ENCODE results near the gene CAGE1. TPM values are rescaled to one million over a fixed set of nuclear protein-coding genes. Genes with fewer than 3 reads are reported as not detected.
"Not testable (repeated sequence)": the region's sequence is repeated elsewhere in the genome, so short reads cannot be mapped to it uniquely, and the experiment has no call there.

CAGE1 gene
- total RNA-seq, 1 donor from 2014 or later = 0.19 TPM

DNA sequence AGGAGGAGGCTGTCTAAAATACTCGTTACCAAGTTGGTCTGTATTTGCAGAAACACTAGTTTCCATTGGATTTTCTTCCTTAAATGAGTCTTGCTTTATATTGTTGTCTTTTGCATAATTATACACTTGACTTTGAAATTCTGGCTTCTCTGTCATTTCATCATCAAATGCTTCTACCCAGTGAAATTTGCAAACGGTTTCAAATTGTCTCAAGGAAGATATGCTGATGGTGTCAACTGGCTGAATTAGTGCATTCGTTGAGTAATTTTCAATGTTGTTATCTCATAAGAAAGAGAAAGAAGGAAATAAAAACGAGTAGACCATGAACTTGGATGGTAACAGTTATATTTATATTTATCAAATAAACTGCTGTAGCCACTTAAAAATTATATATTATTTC, 10.8 kb downstream of the CAGE1 start:
- H3K9me3 Mint-ChIP-seq (ENCODE audit: unreplicated experiment) = no peaks in the 10 kb centered on the region

DNA sequence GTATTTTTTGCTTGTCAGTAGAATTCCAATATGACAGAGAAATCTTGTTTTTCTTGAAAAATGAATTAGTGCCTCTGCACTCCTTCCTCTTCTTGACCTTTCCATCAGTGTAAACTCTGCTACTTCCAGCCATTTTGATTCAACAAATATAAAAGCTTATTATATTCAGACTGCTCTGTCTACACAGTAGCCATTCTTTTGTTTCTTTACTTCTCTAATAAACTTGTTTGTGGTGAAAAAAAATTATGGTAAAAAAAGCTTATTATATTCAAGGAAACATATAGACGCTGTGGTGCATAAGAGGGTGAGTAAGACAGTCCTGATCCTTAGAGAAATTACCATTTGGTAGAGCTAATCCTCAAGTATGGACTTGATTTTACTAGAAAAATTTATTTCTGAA, 11.6 kb downstream of the CAGE1 start:
- no peak for DNase-seq (ENCODE audit: extremely low spot score, unreplicated experiment)
- Mint-ChIP-seq H3K4me3 (ENCODE audit: unreplicated experiment) (no peak overlapping the region), H3K27me3 (ENCODE audit: unreplicated experiment) (peaks cover 6% of the 10 kb centered on the region), H3K9me3 (ENCODE audit: unreplicated experiment) (no peaks in the 10 kb centered on the region), H3K4me1 (ENCODE audit: unreplicated experiment) (no peaks in the 10 kb centered on the region), H3K27ac (ENCODE audit: unreplicated experiment) (no peak overlapping the region), H3K36me3 (ENCODE audit: unreplicated experiment) (no peaks in the 10 kb centered on the region)
- TF ChIP-seq, protein P1, sequence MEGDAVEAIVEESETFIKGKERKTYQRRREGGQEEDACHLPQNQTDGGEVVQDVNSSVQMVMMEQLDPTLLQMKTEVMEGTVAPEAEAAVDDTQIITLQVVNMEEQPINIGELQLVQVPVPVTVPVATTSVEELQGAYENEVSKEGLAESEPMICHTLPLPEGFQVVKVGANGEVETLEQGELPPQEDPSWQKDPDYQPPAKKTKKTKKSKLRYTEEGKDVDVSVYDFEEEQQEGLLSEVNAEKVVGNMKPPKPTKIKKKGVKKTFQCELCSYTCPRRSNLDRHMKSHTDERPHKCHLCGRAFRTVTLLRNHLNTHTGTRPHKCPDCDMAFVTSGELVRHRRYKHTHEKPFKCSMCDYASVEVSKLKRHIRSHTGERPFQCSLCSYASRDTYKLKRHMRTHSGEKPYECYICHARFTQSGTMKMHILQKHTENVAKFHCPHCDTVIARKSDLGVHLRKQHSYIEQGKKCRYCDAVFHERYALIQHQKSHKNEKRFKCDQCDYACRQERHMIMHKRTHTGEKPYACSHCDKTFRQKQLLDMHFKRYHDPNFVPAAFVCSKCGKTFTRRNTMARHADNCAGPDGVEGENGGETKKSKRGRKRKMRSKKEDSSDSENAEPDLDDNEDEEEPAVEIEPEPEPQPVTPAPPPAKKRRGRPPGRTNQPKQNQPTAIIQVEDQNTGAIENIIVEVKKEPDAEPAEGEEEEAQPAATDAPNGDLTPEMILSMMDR (IDR thresholded peaks at IDR 0.05) = no peak

More for the DNA sequence above, 10.8 kb downstream of the CAGE1 start:
- DNase-seq (ENCODE audit: extremely low spot score, unreplicated experiment) = no peak
- no peak overlapping the region for H3K4me3 Mint-ChIP-seq (ENCODE audit: unreplicated experiment)
- H3K36me3 Mint-ChIP-seq (ENCODE audit: unreplicated experiment) = no peaks in the 10 kb centered on the region
- H3K4me1 Mint-ChIP-seq (ENCODE audit: unreplicated experiment) = no peaks in the 10 kb centered on the region
- TF ChIP-seq, protein P1 (IDR thresholded peaks at IDR 0.05) = no peak
- peaks cover 6% of the 10 kb centered on the region for H3K27me3 Mint-ChIP-seq (ENCODE audit: unreplicated experiment)
- H3K27ac Mint-ChIP-seq (ENCODE audit: unreplicated experiment) = no peak overlapping the region

DNA sequence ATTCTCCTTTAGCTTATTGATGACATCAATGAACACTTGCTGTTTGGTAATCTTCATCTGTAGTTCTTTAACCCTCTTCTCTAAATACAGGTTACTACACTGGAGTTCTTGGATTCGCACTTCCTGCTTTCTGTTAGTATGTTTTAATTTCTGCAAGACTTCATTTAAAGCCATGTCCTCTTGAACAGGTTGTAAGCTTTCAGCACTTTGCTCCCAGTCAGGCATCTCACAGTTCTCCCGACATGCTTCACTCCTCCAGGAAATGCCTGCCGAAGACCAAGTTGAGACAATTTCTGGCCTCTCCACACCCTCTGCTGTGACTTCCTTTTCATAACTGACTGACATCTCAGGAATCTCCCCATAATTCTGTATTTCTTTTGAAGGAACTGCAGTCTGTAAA, 15.8 kb downstream of the CAGE1 start:
- Mint-ChIP-seq H3K36me3 (ENCODE audit: unreplicated experiment) (no peaks in the 10 kb centered on the region), H3K9me3 (ENCODE audit: unreplicated experiment) (no peaks in the 10 kb centered on the region), H3K4me3 (ENCODE audit: unreplicated experiment) (no peak overlapping the region), H3K4me1 (ENCODE audit: unreplicated experiment) (no peaks in the 10 kb centered on the region), H3K27me3 (ENCODE audit: unreplicated experiment) (peaks cover 1% of the 10 kb centered on the region), H3K27ac (ENCODE audit: unreplicated experiment) (no peak overlapping the region)
- TF ChIP-seq, protein P1 (IDR thresholded peaks at IDR 0.05) = no peak
- no peak for DNase-seq (ENCODE audit: extremely low spot score, unreplicated experiment)

DNA sequence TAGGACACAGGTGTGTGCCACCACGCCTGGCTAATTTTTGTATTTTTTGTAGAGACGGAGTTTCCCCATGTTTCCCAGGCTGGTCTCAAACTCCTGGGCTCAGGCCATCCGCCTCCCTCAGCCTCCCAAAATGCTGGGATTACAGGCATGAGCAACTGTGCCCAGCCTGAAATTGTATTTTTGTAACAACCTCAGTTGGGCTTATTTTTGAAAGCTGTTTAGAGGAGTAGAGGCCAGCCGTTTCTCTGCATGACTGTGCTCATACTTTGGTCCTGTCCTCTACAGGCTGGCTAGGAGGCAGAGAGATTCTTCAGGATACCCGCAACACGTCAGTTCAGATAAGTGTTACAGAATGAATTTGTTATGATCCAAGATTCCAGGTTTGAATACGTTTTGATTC, 22.1 kb downstream of the CAGE1 start:
- Mint-ChIP-seq H3K4me1 (ENCODE audit: unreplicated experiment) (no peaks in the 10 kb centered on the region), H3K36me3 (ENCODE audit: unreplicated experiment) (no peaks in the 10 kb centered on the region), H3K4me3 (ENCODE audit: unreplicated experiment) (no peak overlapping the region), H3K27me3 (ENCODE audit: unreplicated experiment) (peaks cover 9% of the 10 kb centered on the region), H3K27ac (ENCODE audit: unreplicated experiment) (no peak overlapping the region), H3K9me3 (ENCODE audit: unreplicated experiment) (no peaks in the 10 kb centered on the region)
- no peak for DNase-seq (ENCODE audit: extremely low spot score, unreplicated experiment)
- TF ChIP-seq, protein P1 (IDR thresholded peaks at IDR 0.05) = no peak

DNA sequence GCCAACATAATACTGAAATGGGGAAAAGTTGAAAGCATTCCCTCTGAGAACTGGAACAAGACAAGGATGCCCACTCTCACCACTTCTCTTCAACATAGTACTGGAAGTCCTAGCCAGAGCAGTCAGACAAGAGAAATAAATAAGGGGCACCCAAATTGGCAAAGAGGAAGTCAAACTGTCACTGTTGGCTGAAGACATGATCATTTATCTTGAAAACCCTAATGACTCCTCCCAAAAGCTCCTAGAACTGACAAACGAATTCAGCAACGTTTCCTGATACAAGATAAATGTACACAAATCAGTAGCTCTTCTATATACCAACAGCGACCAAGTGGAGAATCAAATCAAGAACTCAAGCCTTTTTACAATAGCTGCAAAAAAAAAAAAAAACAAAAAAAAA, 37.6 kb downstream of the CAGE1 start:
- H3K4me3 Mint-ChIP-seq (ENCODE audit: unreplicated experiment); H3K36me3 Mint-ChIP-seq (ENCODE audit: unreplicated experiment); DNase-seq (ENCODE audit: extremely low spot score, unreplicated experiment); H3K27ac Mint-ChIP-seq (ENCODE audit: unreplicated experiment): not testable (repeated sequence)
- Mint-ChIP-seq H3K9me3 (ENCODE audit: unreplicated experiment) (peaks cover 18% of the 10 kb centered on the region), H3K4me1 (ENCODE audit: unreplicated experiment) (peaks cover 21% of the 10 kb centered on the region), H3K27me3 (ENCODE audit: unreplicated experiment) (peaks cover 27% of the 10 kb centered on the region)

DNA sequence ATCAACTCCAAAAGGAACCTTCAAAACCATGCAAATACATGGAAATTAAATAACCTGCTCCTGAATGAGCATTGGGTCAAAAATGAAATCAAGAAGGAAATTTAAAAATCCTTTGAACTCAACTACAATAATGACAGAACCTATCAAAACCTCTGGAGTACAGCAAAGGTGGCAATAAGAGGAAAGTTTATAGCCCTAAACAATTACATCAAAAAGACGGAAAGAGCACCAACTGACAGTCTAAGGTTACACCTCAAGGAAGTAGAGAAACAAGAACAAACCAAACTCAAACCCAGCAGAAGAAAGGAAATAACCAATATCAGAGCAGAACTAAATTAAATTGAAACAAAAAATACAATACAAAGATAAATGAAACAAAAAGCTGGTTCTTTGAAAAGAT, 39.0 kb downstream of the CAGE1 start:
- not testable (repeated sequence) for H3K27ac Mint-ChIP-seq (ENCODE audit: unreplicated experiment); H3K36me3 Mint-ChIP-seq (ENCODE audit: unreplicated experiment)

DNA sequence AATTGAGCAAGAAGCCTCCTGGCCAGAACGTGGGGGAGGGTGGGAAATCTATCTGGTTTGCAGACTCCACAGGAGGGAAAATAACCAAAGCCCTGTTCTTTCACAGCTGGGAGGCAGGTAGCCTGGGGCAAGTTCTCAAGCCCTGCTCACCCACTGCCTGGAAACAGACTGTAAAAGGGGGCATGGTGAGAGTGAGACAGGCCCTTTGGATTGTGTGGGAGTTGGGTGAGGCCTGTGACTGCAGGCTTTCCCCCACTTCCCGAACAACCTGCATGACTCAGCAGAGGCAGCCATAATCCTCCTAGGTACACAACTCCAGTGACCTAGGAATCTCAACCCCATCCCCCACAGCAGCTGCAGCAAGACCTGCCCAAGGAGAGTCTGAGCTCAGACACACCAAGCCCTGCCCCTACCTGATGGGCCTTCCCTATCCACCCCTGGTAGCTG, 42.0 kb downstream of the CAGE1 start:
- peaks cover 49% of the 10 kb centered on the region for H3K4me1 Mint-ChIP-seq (ENCODE audit: unreplicated experiment)
- peak overlapping the region; percentile 86 for H3K27ac Mint-ChIP-seq (ENCODE audit: unreplicated experiment)
- DNase-seq (ENCODE audit: extremely low spot score, unreplicated experiment) = peak; percentile 75
- H3K9me3 Mint-ChIP-seq (ENCODE audit: unreplicated experiment); H3K4me3 Mint-ChIP-seq (ENCODE audit: unreplicated experiment); H3K36me3 Mint-ChIP-seq (ENCODE audit: unreplicated experiment): not testable (repeated sequence)
- peaks cover 16% of the 10 kb centered on the region for H3K27me3 Mint-ChIP-seq (ENCODE audit: unreplicated experiment)

More for the DNA sequence above, 39.0 kb downstream of the CAGE1 start:
- Mint-ChIP-seq H3K9me3 (ENCODE audit: unreplicated experiment) (peaks cover 18% of the 10 kb centered on the region), H3K27me3 (ENCODE audit: unreplicated experiment) (peaks cover 23% of the 10 kb centered on the region), H3K4me1 (ENCODE audit: unreplicated experiment) (peaks cover 26% of the 10 kb centered on the region)
- not testable (repeated sequence) for DNase-seq (ENCODE audit: extremely low spot score, unreplicated experiment); H3K4me3 Mint-ChIP-seq (ENCODE audit: unreplicated experiment)

DNA sequence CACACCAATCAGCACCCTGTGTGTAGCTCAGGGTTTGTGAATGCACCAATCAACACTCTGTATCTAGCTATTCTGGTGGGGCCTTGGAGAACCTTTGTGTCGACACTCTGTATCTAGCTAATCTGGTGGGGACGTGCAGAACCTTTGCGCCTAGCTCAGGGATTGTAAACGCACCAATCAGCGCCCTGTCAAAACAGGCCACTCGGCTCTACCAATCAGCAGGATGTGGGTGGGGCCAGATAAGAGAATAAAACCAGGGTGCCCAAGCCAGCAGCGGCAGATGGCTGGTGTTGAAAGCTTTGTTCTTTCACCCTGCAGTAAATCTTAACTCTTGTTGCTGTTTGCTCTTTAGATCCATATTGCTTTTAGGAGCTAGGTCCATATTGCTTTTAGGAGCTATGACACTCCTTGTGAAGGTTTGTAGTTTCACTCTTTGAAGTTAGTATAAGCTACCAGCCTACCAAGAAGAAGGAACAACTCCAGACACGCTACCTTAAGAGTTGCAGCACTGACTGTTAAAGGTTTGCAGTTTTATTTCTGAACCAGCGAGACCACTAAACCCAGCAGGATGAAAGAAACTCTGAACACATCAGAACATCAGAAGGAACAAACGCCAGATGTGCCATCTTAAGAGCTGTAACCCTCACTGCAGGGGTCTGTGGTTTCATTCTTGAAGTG, 44.6 kb downstream of the CAGE1 start:
- DNase-seq (ENCODE audit: extremely low spot score, unreplicated experiment); H3K36me3 Mint-ChIP-seq (ENCODE audit: unreplicated experiment); H3K9me3 Mint-ChIP-seq (ENCODE audit: unreplicated experiment); H3K27me3 Mint-ChIP-seq (ENCODE audit: unreplicated experiment); H3K4me3 Mint-ChIP-seq (ENCODE audit: unreplicated experiment): not testable (repeated sequence)
- peaks cover 57% of the 10 kb centered on the region for H3K4me1 Mint-ChIP-seq (ENCODE audit: unreplicated experiment)
- peak overlapping the region; percentile 83 for H3K27ac Mint-ChIP-seq (ENCODE audit: unreplicated experiment)

Data from osteocyte (in vitro differentiated cells).